Measurements from ENCODE around the gene MARCHF10.

The MARCHF10 gene

GRCh38 chr17:62797959-62798358 lies 10.2 kb downstream of the MARCHF10 start:
- DNase-seq (ENCODE audit: low spot score) = no peak

GRCh38 chr17:62796291-62796690 lies 11.8 kb downstream of the MARCHF10 start:
- Histone ChIP-seq H3K18ac (ENCODE audit: low read length) (no peak overlapping the region), H4K8ac (ENCODE audit: low read depth, low read length) (no peak overlapping the region), H2BK15ac (ENCODE audit: low read length) (no peak overlapping the region), H3K4me2 (ENCODE audit: insufficient read depth, low read length, poor library complexity, severe bottlenecking) (no peak overlapping the region), H3K4ac (ENCODE audit: low read length) (no peak overlapping the region), H2BK12ac (ENCODE audit: low read length) (no peak overlapping the region), H3K27ac (replicated peaks; ENCODE audit: low read length) (no peak overlapping the region), H3K14ac (ENCODE audit: low read length) (no peak overlapping the region), H2BK120ac (ENCODE audit: low read depth, low read length) (no peak overlapping the region), H3K23ac (ENCODE audit: low read depth, low read length, poor library complexity) (no peak overlapping the region), H3K4me3 (ENCODE audit: low read length in 2 of 2) (no peak overlapping the region), H2BK5ac (ENCODE audit: low read length) (no peak overlapping the region), H2AK5ac (ENCODE audit: low read depth, low read length) (no peak overlapping the region), H4K91ac (ENCODE audit: low read depth, low read length, poor library complexity) (no peak overlapping the region), H3K36me3 (replicated peaks in 1 of 2; ENCODE audit: control insufficient read depth in 2 of 2, insufficient read depth in 2 of 2, low read length in 2 of 2) (no peaks in the 10 kb centered on the region), H3K9ac (ENCODE audit: low read depth, low read length, poor library complexity) (no peak overlapping the region), H3K79me1 (ENCODE audit: low read depth, low read length) (no peaks in the 10 kb centered on the region), H3K4me1 (ENCODE audit: control insufficient read depth in 2 of 2, insufficient read depth in 1 of 2, low read depth in 1 of 2, low read length in 2 of 2) (peaks cover 2 to 8% of the 10 kb centered on the region in 2 donors), H2AFZ (ENCODE audit: low read length) (no peak overlapping the region), H3K27me3 (ENCODE audit: control insufficient read depth in 3 of 3, insufficient read depth in 3 of 3, low read depth in 1 of 3, low read length in 3 of 3) (no peaks in the 10 kb centered on the region), H3K9me3 (replicated peaks in 1 of 2; ENCODE audit: control insufficient read depth in 2 of 2, insufficient read depth in 1 of 2, low read depth in 1 of 2, low read length in 2 of 2) (no peaks in the 10 kb centered on the region)
- WGBS, 2 donors (ENCODE audit: extremely low coverage in 2 of 2, insufficient read length in 2 of 2, insufficient replicate concordance in 1 of 2) = no CpG with 5 or more reads among the region's 1 CpG
- no peak for DNase-seq (ENCODE audit: low spot score)

More at GRCh38 chr17:62797959-62798358, 10.2 kb downstream of the MARCHF10 start:
- Histone ChIP-seq H2BK120ac (ENCODE audit: low read depth, low read length) (no peak overlapping the region), H2BK15ac (ENCODE audit: low read length) (no peak overlapping the region), H2BK5ac (ENCODE audit: low read length) (no peak overlapping the region), H3K27ac (replicated peaks; ENCODE audit: low read length) (no peak overlapping the region), H3K36me3 (replicated peaks in 1 of 2; ENCODE audit: control insufficient read depth in 2 of 2, insufficient read depth in 2 of 2, low read length in 2 of 2) (no peaks in the 10 kb centered on the region), H3K9me3 (replicated peaks in 1 of 2; ENCODE audit: control insufficient read depth in 2 of 2, insufficient read depth in 1 of 2, low read depth in 1 of 2, low read length in 2 of 2) (no peaks in the 10 kb centered on the region), H3K79me1 (ENCODE audit: low read depth, low read length) (no peaks in the 10 kb centered on the region), H4K8ac (ENCODE audit: low read depth, low read length) (no peak overlapping the region), H3K23ac (ENCODE audit: low read depth, low read length, poor library complexity) (no peak overlapping the region), H4K91ac (ENCODE audit: low read depth, low read length, poor library complexity) (no peak overlapping the region), H3K9ac (ENCODE audit: low read depth, low read length, poor library complexity) (no peak overlapping the region), H3K14ac (ENCODE audit: low read length) (no peak overlapping the region), H3K4me1 (ENCODE audit: control insufficient read depth in 2 of 2, insufficient read depth in 1 of 2, low read depth in 1 of 2, low read length in 2 of 2) (peaks cover 4 to 6% of the 10 kb centered on the region in 2 donors), H3K18ac (ENCODE audit: low read length) (no peak overlapping the region), H3K4me2 (ENCODE audit: insufficient read depth, low read length, poor library complexity, severe bottlenecking) (no peak overlapping the region), H2BK12ac (ENCODE audit: low read length) (no peak overlapping the region), H2AFZ (ENCODE audit: low read length) (no peak overlapping the region), H3K4ac (ENCODE audit: low read length) (no peak overlapping the region), H3K27me3 (ENCODE audit: control insufficient read depth in 3 of 3, insufficient read depth in 3 of 3, low read depth in 1 of 3, low read length in 3 of 3) (no peaks in the 10 kb centered on the region), H2AK5ac (ENCODE audit: low read depth, low read length) (no peak overlapping the region), H3K4me3 (ENCODE audit: low read length in 2 of 2) (no peak overlapping the region)

GRCh38 chr17:62794666-62794971 lies 13.5 kb downstream of the MARCHF10 start:
- Histone ChIP-seq H3K4me3 (ENCODE audit: low read length in 2 of 2) (no peak overlapping the region), H3K18ac (ENCODE audit: low read length) (no peak overlapping the region), H3K4me1 (ENCODE audit: control insufficient read depth in 2 of 2, insufficient read depth in 1 of 2, low read depth in 1 of 2, low read length in 2 of 2) (peaks cover 4 to 9% of the 10 kb centered on the region in 2 donors), H2BK12ac (ENCODE audit: low read length) (no peak overlapping the region), H3K79me1 (ENCODE audit: low read depth, low read length) (no peaks in the 10 kb centered on the region), H4K91ac (ENCODE audit: low read depth, low read length, poor library complexity) (no peak overlapping the region), H3K27ac (replicated peaks; ENCODE audit: low read length) (no peak overlapping the region), H2AFZ (ENCODE audit: low read length) (no peak overlapping the region), H2BK15ac (ENCODE audit: low read length) (no peak overlapping the region), H3K4ac (ENCODE audit: low read length) (no peak overlapping the region), H3K27me3 (ENCODE audit: control insufficient read depth in 3 of 3, insufficient read depth in 3 of 3, low read depth in 1 of 3, low read length in 3 of 3) (no peaks in the 10 kb centered on the region), H2BK5ac (ENCODE audit: low read length) (no peak overlapping the region), H4K8ac (ENCODE audit: low read depth, low read length) (no peak overlapping the region), H3K4me2 (ENCODE audit: insufficient read depth, low read length, poor library complexity, severe bottlenecking) (no peak overlapping the region), H3K36me3 (replicated peaks in 1 of 2; ENCODE audit: control insufficient read depth in 2 of 2, insufficient read depth in 2 of 2, low read length in 2 of 2) (no peaks in the 10 kb centered on the region), H3K23ac (ENCODE audit: low read depth, low read length, poor library complexity) (no peak overlapping the region), H3K14ac (ENCODE audit: low read length) (no peak overlapping the region), H3K9ac (ENCODE audit: low read depth, low read length, poor library complexity) (no peak overlapping the region), H2AK5ac (ENCODE audit: low read depth, low read length) (no peak overlapping the region), H3K9me3 (replicated peaks in 1 of 2; ENCODE audit: control insufficient read depth in 2 of 2, insufficient read depth in 1 of 2, low read depth in 1 of 2, low read length in 2 of 2) (no peaks in the 10 kb centered on the region), H2BK120ac (ENCODE audit: low read depth, low read length) (no peak overlapping the region)
- WGBS, 2 donors (ENCODE audit: extremely low coverage in 2 of 2, insufficient read length in 2 of 2, insufficient replicate concordance in 1 of 2) = no CpG with 5 or more reads among the region's 4 CpGs
- DNase-seq (ENCODE audit: low spot score) = no peak

GRCh38 chr17:62793919-62794665 lies 14.0 kb downstream of the MARCHF10 start:
- 100% methylated on average over 1 of the region's 3 CpGs; no CpG with 5 or more reads in 1 of the 2 donors for WGBS, 2 donors (ENCODE audit: extremely low coverage in 2 of 2, insufficient read length in 2 of 2, insufficient replicate concordance in 1 of 2)

More at GRCh38 chr17:62793919-62794665, 14.0 kb downstream of the MARCHF10 start:
- Histone ChIP-seq H4K91ac (ENCODE audit: low read depth, low read length, poor library complexity) (no peak overlapping the region), H4K8ac (ENCODE audit: low read depth, low read length) (no peak overlapping the region), H3K27ac (replicated peaks; ENCODE audit: low read length) (no peak overlapping the region), H2AK5ac (ENCODE audit: low read depth, low read length) (no peak overlapping the region), H3K4ac (ENCODE audit: low read length) (no peak overlapping the region), H3K4me2 (ENCODE audit: insufficient read depth, low read length, poor library complexity, severe bottlenecking) (no peak overlapping the region), H2BK15ac (ENCODE audit: low read length) (no peak overlapping the region), H3K36me3 (replicated peaks in 1 of 2; ENCODE audit: control insufficient read depth in 2 of 2, insufficient read depth in 2 of 2, low read length in 2 of 2) (no peaks in the 10 kb centered on the region), H3K79me1 (ENCODE audit: low read depth, low read length) (no peaks in the 10 kb centered on the region), H2AFZ (ENCODE audit: low read length) (no peak overlapping the region), H3K4me1 (ENCODE audit: control insufficient read depth in 2 of 2, insufficient read depth in 1 of 2, low read depth in 1 of 2, low read length in 2 of 2) (peaks cover 4 to 9% of the 10 kb centered on the region in 2 donors), H3K27me3 (ENCODE audit: control insufficient read depth in 3 of 3, insufficient read depth in 3 of 3, low read depth in 1 of 3, low read length in 3 of 3) (no peaks in the 10 kb centered on the region), H3K9me3 (replicated peaks in 1 of 2; ENCODE audit: control insufficient read depth in 2 of 2, insufficient read depth in 1 of 2, low read depth in 1 of 2, low read length in 2 of 2) (no peaks in the 10 kb centered on the region), H2BK5ac (ENCODE audit: low read length) (no peak overlapping the region), H3K14ac (ENCODE audit: low read length) (peak overlapping the region; percentile 60), H3K9ac (ENCODE audit: low read depth, low read length, poor library complexity) (no peak overlapping the region), H3K4me3 (ENCODE audit: low read length in 2 of 2) (no peak overlapping the region), H2BK12ac (ENCODE audit: low read length) (no peak overlapping the region), H2BK120ac (ENCODE audit: low read depth, low read length) (no peak overlapping the region), H3K18ac (ENCODE audit: low read length) (no peak overlapping the region), H3K23ac (ENCODE audit: low read depth, low read length, poor library complexity) (peak overlapping the region; percentile 38)
- no peak for DNase-seq (ENCODE audit: low spot score)
